GM12891 (cell line): ENCODE results near the gene LENG1.
"Not testable (repeated sequence)": the region's sequence is repeated elsewhere in the genome, so short reads cannot be mapped to it uniquely, and the experiment has no call there.

Source experiments
- DNase-seq: peaks from one replicate; pipeline ENCODE4 v3.0.0; 2011; ENCODE audit warnings: low spot score; ENCODE audit not compliant: insufficient read length
- FAIRE-seq: peaks from 2 replicates; lab custom pipeline; 2011; peaks lifted over from hg19 to GRCh38; lab: Jason Lieb, UNC
- PAX5 ChIP-seq: IDR thresholded peaks from 2 replicates; pipeline ENCODE4 v1.6.1; 2011; ENCODE audit warnings: low read length, moderate library complexity, mild to moderate bottlenecking; ENCODE audit not compliant: insufficient read depth, severe bottlenecking
- POLR2A ChIP-seq: IDR thresholded peaks from 2 replicates; pipeline ENCODE4 v1.6.1; 2011; ENCODE audit warnings: low read depth, low read length, control low read depth
- POLR2AphosphoS5 ChIP-seq: IDR thresholded peaks from 2 replicates; pipeline ENCODE4 v1.6.1; 2011; ENCODE audit warnings: low read depth, low read length, control low read depth
- POU2F2 ChIP-seq: IDR thresholded peaks from 2 replicates; pipeline ENCODE4 v1.6.1; 2011; ENCODE audit warnings: low read depth, mild to moderate bottlenecking, control low read depth, low read length, moderate library complexity
- SPI1 ChIP-seq: IDR thresholded peaks from 2 replicates; pipeline ENCODE4 v1.6.1; 2011; ENCODE audit warnings: low read depth, low read length, control low read depth
- TAF1 ChIP-seq: IDR thresholded peaks from 2 replicates; pipeline ENCODE4 v1.6.1; 2011; ENCODE audit warnings: low read depth, low read length, control low read depth

LENG1 gene

GRCh38 chr19:54189735-54190502 lies 30.4 kb upstream of the LENG1 start:
- DNase-seq (peak; percentile 70), FAIRE-seq (peak; percentile 100)
- TF ChIP-seq POLR2AphosphoS5 (peak; percentile 84), POU2F2 (no peak), PAX5 (no peak), POLR2A (peak; percentile 79; the same call in 1 of the 2 replicates), SPI1 (peak; percentile 45), TAF1 (peak; percentile 41; the same call in 1 of the 2 replicates)

- DNase-seq (peak; percentile 87), FAIRE-seq (no peak)
- TF ChIP-seq SPI1: no peak
Observed at GRCh38 chr19:54189145-54189734, 29.7 kb upstream of the LENG1 start, which contains the start of gene MBOAT7. Gene MBOAT7, minus strand, starts transcription at chr19:54189580. Its CDS starts 1,072 bp downstream, at chr19:54188508.

GRCh38 chr19:54188215-54188871 lies 28.8 kb upstream of the LENG1 start:
- FAIRE-seq: no peak
- DNase-seq: no peak

GRCh38 chr19:54186934-54187381 lies 27.4 kb upstream of the LENG1 start:
- TF ChIP-seq POU2F2 (no peak), PAX5 (no peak), POLR2A (no peak), TAF1 (no peak)
- FAIRE-seq (no peak), DNase-seq (no peak)

More at GRCh38 chr19:54188215-54188871, 28.8 kb upstream of the LENG1 start:
- no peak for TF ChIP-seq POLR2AphosphoS5
- TF ChIP-seq PAX5: no peak
- no peak for TF ChIP-seq POU2F2
- no peak for TF ChIP-seq POLR2A

GRCh38 chr19:54186351-54186750 lies 26.8 kb upstream of the LENG1 start:
- DNase-seq (no peak), FAIRE-seq (no peak)
- TF ChIP-seq PAX5: no peak
- TF ChIP-seq POLR2AphosphoS5: no peak
- no peak for TF ChIP-seq SPI1
- no peak for TF ChIP-seq TAF1
- no peak for TF ChIP-seq POLR2A
- no peak for TF ChIP-seq POU2F2

GRCh38 chr19:54183431-54183830 lies 23.9 kb upstream of the LENG1 start:
- FAIRE-seq: no peak

GRCh38 chr19:54181894-54182293 lies 22.4 kb upstream of the LENG1 start:
- DNase-seq, FAIRE-seq: not testable (repeated sequence)

More at GRCh38 chr19:54183431-54183830, 23.9 kb upstream of the LENG1 start:
- no peak for TF ChIP-seq POLR2A
- TF ChIP-seq PAX5: no peak
- TF ChIP-seq TAF1: no peak
- no peak for TF ChIP-seq POLR2AphosphoS5
- TF ChIP-seq SPI1: no peak
- no peak for DNase-seq

GRCh38 chr19:54180691-54181091 lies 21.2 kb upstream of the LENG1 start:
- FAIRE-seq: no peak
- no peak for TF ChIP-seq POLR2AphosphoS5
- TF ChIP-seq POU2F2: no peak
- no peak for TF ChIP-seq SPI1
- TF ChIP-seq POLR2A: no peak
- no peak for TF ChIP-seq PAX5
- no peak for TF ChIP-seq TAF1
- DNase-seq: no peak

GRCh38 chr19:54179921-54180461 lies 20.5 kb upstream of the LENG1 start:
- no peak for FAIRE-seq
- DNase-seq: no peak
- TF ChIP-seq TAF1 (no peak), PAX5 (no peak), POLR2A (no peak), SPI1 (no peak), POU2F2 (no peak), POLR2AphosphoS5 (no peak)
